Liver (tissue), 10 donors: ENCODE measurements around the gene ZNF222. TPM values are rescaled to one million over a fixed set of nuclear protein-coding genes. Genes with fewer than 3 reads are reported as not detected.

Experiments used
- DNase-seq: peaks from one replicate; pipeline ENCODE4 v3.0.0-alpha.2; 2017; ENCODE audit warnings: low spot score
- H3K27ac ChIP-seq, 2 donors: one replicate each; pipeline ENCODE4 v1.7.0; 2013; ENCODE audit warnings: inconsistent platforms in 2 of 2, low read length in 2 of 2, control low read depth in 1 of 2, low read depth in 1 of 2, mild to moderate bottlenecking in 1 of 2
- H3K27me3 ChIP-seq, 4 donors: one replicate each; pipeline versions ENCODE4 v1.6.1 to v1.7.0; 2013; ENCODE audit warnings: low read length in 3 of 4, inconsistent platforms in 1 of 4, mild to moderate bottlenecking in 1 of 4, moderate library complexity in 1 of 4; ENCODE audit not compliant: control insufficient read depth in 4 of 4, insufficient read depth in 4 of 4
- H3K36me3 ChIP-seq, 4 donors: one replicate each; pipeline versions ENCODE4 v1.6.1 to v1.7.0; 2013; ENCODE audit warnings: low read length in 3 of 4, mild to moderate bottlenecking in 3 of 4, low read depth in 1 of 4, moderate library complexity in 1 of 4; ENCODE audit not compliant: control insufficient read depth in 4 of 4, insufficient read depth in 3 of 4
- H3K4me1 ChIP-seq, 4 donors: one replicate each; pipeline versions ENCODE4 v1.6.1 to v1.7.0; 2013; ENCODE audit warnings: low read length in 3 of 4, mild to moderate bottlenecking in 3 of 4, moderate library complexity in 1 of 4; ENCODE audit not compliant: control insufficient read depth in 4 of 4, insufficient read depth in 4 of 4
- H3K4me3 ChIP-seq, 3 donors: one replicate each; pipeline versions ENCODE4 v1.6.1 to v1.7.0; 2013; ENCODE audit warnings: low read length in 3 of 3, control low read depth in 1 of 3, low read depth in 1 of 3, mild to moderate bottlenecking in 1 of 3
- H3K9ac ChIP-seq, 2 donors: one replicate each; pipeline ENCODE4 v1.7.0; 2013; ENCODE audit warnings: low read length in 2 of 2, mild to moderate bottlenecking in 2 of 2, moderate library complexity in 2 of 2, control low read depth in 1 of 2, low read depth in 1 of 2
- H3K9me3 ChIP-seq, 4 donors: one replicate each; pipeline versions ENCODE4 v1.6.1 to v1.7.0; 2013; ENCODE audit warnings: low read length in 3 of 4; ENCODE audit not compliant: control insufficient read depth in 4 of 4
- EGR1 ChIP-seq, 2 donors: IDR thresholded peaks; 2 replicates each; pipeline ENCODE4 v1.6.1; 2016 to 2018; ENCODE audit warnings: antibody characterized with exemption in 2 of 2, low read depth in 2 of 2
- HNF4A ChIP-seq, 2 donors: conservative IDR thresholded peaks; 2 replicates each; pipeline ENCODE4 v1.6.1; 2016; ENCODE audit warnings: antibody characterized with exemption in 2 of 2, mild to moderate bottlenecking in 2 of 2
- HNF4G ChIP-seq: IDR thresholded peaks from 2 replicates; pipeline ENCODE4 v1.6.1; 2016; ENCODE audit warnings: antibody characterized with exemption
- NR2F2 ChIP-seq: IDR thresholded peaks from 2 replicates; pipeline ENCODE4 v1.6.1; 2016; ENCODE audit warnings: antibody characterized with exemption
- REST ChIP-seq: IDR thresholded peaks from 2 replicates; pipeline ENCODE4 v1.6.1; 2016; ENCODE audit warnings: antibody characterized with exemption, mild to moderate bottlenecking
- RXRA ChIP-seq, 2 donors: IDR thresholded peaks; 2 replicates each; pipeline ENCODE4 v1.6.1; 2017 to 2018; ENCODE audit warnings: antibody characterized with exemption in 2 of 2, mild to moderate bottlenecking in 1 of 2
- SP1 ChIP-seq: IDR thresholded peaks from 2 replicates; pipeline ENCODE4 v1.6.1; 2018; ENCODE audit warnings: antibody characterized with exemption, mild to moderate bottlenecking
- TAF1 ChIP-seq: conservative IDR thresholded peaks from 2 replicates; pipeline ENCODE4 v1.6.1; 2016; ENCODE audit warnings: antibody characterized with exemption, mild to moderate bottlenecking
- ZBTB33 ChIP-seq: IDR thresholded peaks from 2 replicates; pipeline ENCODE4 v1.6.1; 2016; ENCODE audit warnings: antibody characterized with exemption
- WGBS: extraction: QIAGEN DNeasy Blood & Tissue Kit; methylation state at CpG from one replicate; pipeline ENCODE4 v1.1.7; 2013; 5-methylcytosine and 5-hydroxymethylcytosine counted together
- polyA plus RNA-seq, 2 donors: library from polyadenylated mRNA; stranded (reverse) in 1 of 2; unstranded in 1 of 2; fragments of 200-250 nt in 1 of 2; fragments of >200 nt in 1 of 2; fragmentation: Nextera tagmentation in 1 of 2; extraction: Ambion mirVana in 1 of 2; gene quantifications; one replicate each; pipeline versions ENCODE4 v1.2.1 to v1.2.3, GENCODE V29; 2013 to 2015
- small RNA-seq: library from RNA; depleted of rRNA; stranded (forward); fragments of <200 nt; gene quantifications from one replicate; pipeline ENCODE3, GENCODE V24; 2014
- total RNA-seq, 2 donors: library from RNA; depleted of rRNA; stranded (reverse); fragments of >200 nt; gene quantifications; one replicate each; pipeline ENCODE4 v1.2.3, GENCODE V29; 2014
- donor health status: healthy.
- donor health status: healthy.
- donor health status: healthy.
- donor health status: healthy.
- donor health status: healthy.

The ZNF222 gene
- total and polyA plus RNA-seq, 4 donors, result 0.79 to 2.5 (median 1.5) TPM

- Histone ChIP-seq H3K27me3 (no peaks in the 10 kb centered on the region), H3K9ac (no peak overlapping the region), H3K27ac (no peak overlapping the region), H3K4me1 (peaks cover 0 to 14% (median 12%) of the 10 kb centered on the region in 4 donors), H3K9me3 (peaks cover 0 to 6% (median 2%) of the 10 kb centered on the region in 4 donors), H3K4me3 (peak overlapping the region in 1 of 3 donors; percentile 1), H3K36me3 (peaks cover 2 to 13% (median 10%) of the 10 kb centered on the region in 4 donors)
- TF ChIP-seq EGR1 (IDR thresholded peaks at IDR 0.05; ENCODE audit: low read depth in 2 of 2), result no peak
- no peak for TF ChIP-seq HNF4A (conservative IDR thresholded peaks at IDR 0.05)
- no peak for TF ChIP-seq REST
- TF ChIP-seq RXRA (IDR thresholded peaks at IDR 0.05), result no peak
- TF ChIP-seq NR2F2, result no peak
- no peak for TF ChIP-seq HNF4G
- no peak for TF ChIP-seq TAF1
- no peak for TF ChIP-seq ZBTB33
- no peak for TF ChIP-seq SP1
- 96% methylated on average over 2 of the region's 2 CpGs for WGBS
- DNase-seq, result no peak
Observed at GRCh38 chr19:44076325-44076724, 51.1 kb downstream of the ZNF222 start.

Small RNAs within 50 kb of the gene (small RNA-seq; reads per million reads assigned to genes)
- not detected for gene AC006213.5

Other genes starting within 250 kb of the ZNF222 start
- 10 to 100 TPM in 1 of 2 donors, under 1 TPM in 1; 0.25 to 30.3 TPM for gene KCNN4, start 244.4 kb upstream of the ZNF222 start, total RNA-seq
- under 1 TPM; 0.14 to 0.76 TPM for gene KCNN4, start 244.4 kb upstream of the ZNF222 start, polyA plus RNA-seq
- gene LYPD5, start 222.9 kb upstream of the ZNF222 start, total RNA-seq, result under 1 TPM; 0.08 to 0.14 TPM
- gene LYPD5, start 222.9 kb upstream of the ZNF222 start, polyA plus RNA-seq, result under 1 TPM in 1 of 2 donors, not detected in 1; 0.13 TPM
- 1 to 10 TPM; 4.9 to 6.4 TPM for gene ZNF283, start 198.1 kb upstream of the ZNF222 start, total RNA-seq
- gene ZNF283, start 198.1 kb upstream of the ZNF222 start, polyA plus RNA-seq, result under 1 TPM; 0.65 to 0.99 TPM
- gene ZNF404, start 141.4 kb upstream of the ZNF222 start, total RNA-seq, result under 1 TPM; 0.33 TPM
- under 1 TPM; 0.21 to 0.31 TPM for gene ZNF404, start 141.4 kb upstream of the ZNF222 start, polyA plus RNA-seq
- gene ZNF45, start 90.1 kb upstream of the ZNF222 start, total RNA-seq, result 10 to 100 TPM in 1 of 2 donors, 1 to 10 TPM in 1; 6.0 to 11.1 TPM
- gene ZNF45, start 90.1 kb upstream of the ZNF222 start, polyA plus RNA-seq, result 1 to 10 TPM; 1.5 to 2.5 TPM
- gene ZNF221, start 74.2 kb upstream of the ZNF222 start, total RNA-seq, result 1 to 10 TPM; 2.9 to 3.5 TPM
- under 1 TPM; 0.30 to 0.51 TPM for gene ZNF221, start 74.2 kb upstream of the ZNF222 start, polyA plus RNA-seq
- 1 to 10 TPM; 3.8 to 5.5 TPM for gene ZNF155, start 41.2 kb upstream of the ZNF222 start, total RNA-seq
- gene ZNF155, start 41.2 kb upstream of the ZNF222 start, polyA plus RNA-seq, result 1 to 10 TPM; 1.7 to 2.0 TPM
- gene ZNF230, start 22.4 kb upstream of the ZNF222 start, total RNA-seq, result 1 to 10 TPM; 2.1 to 4.3 TPM
- gene ZNF230, start 22.4 kb upstream of the ZNF222 start, polyA plus RNA-seq, result 1 to 10 TPM; 1.3 to 1.5 TPM
- gene ZNF223, start 26.7 kb downstream of the ZNF222 start, total RNA-seq, result 1 to 10 TPM; 1.6 to 2.8 TPM
- 1 to 10 TPM; 1.4 to 2.2 TPM for gene ZNF223, start 26.7 kb downstream of the ZNF222 start, polyA plus RNA-seq
- gene ZNF284, start 46.8 kb downstream of the ZNF222 start, total RNA-seq, result 1 to 10 TPM in 1 of 2 donors, under 1 TPM in 1; 0.67 to 1.0 TPM
- gene ZNF284, start 46.8 kb downstream of the ZNF222 start, polyA plus RNA-seq, result under 1 TPM; 0.32 to 0.56 TPM
- gene ZNF224, start 69.0 kb downstream of the ZNF222 start, total RNA-seq, result 10 to 100 TPM; 19.8 to 20.7 TPM
- 1 to 10 TPM; 4.5 to 9.9 TPM for gene ZNF224, start 69.0 kb downstream of the ZNF222 start, polyA plus RNA-seq
- 1 to 10 TPM; 2.3 to 4.5 TPM for gene ZNF225, start 88.0 kb downstream of the ZNF222 start, total RNA-seq
- gene ZNF225, start 88.0 kb downstream of the ZNF222 start, polyA plus RNA-seq, result 1 to 10 TPM in 1 of 2 donors, under 1 TPM in 1; 0.88 to 1.1 TPM
- 1 to 10 TPM; 4.4 to 5.2 TPM for gene ZNF234, start 116.2 kb downstream of the ZNF222 start, total RNA-seq
- 1 to 10 TPM; 1.1 to 2.0 TPM for gene ZNF234, start 116.2 kb downstream of the ZNF222 start, polyA plus RNA-seq
- gene ZNF226, start 139.7 kb downstream of the ZNF222 start, total RNA-seq, result 1 to 10 TPM; 6.4 to 8.5 TPM
- 10 to 100 TPM in 1 of 2 donors, 1 to 10 TPM in 1; 8.4 to 10.6 TPM for gene ZNF226, start 139.7 kb downstream of the ZNF222 start, polyA plus RNA-seq
- gene ZNF227, start 187.2 kb downstream of the ZNF222 start, total RNA-seq, result 10 to 100 TPM in 1 of 2 donors, 1 to 10 TPM in 1; 8.8 to 10.9 TPM
- 1 to 10 TPM; 3.3 to 3.4 TPM for gene ZNF227, start 187.2 kb downstream of the ZNF222 start, polyA plus RNA-seq
- gene ZNF233, start 234.5 kb downstream of the ZNF222 start, total RNA-seq, result 1 to 10 TPM in 1 of 2 donors, under 1 TPM in 1; 0.17 to 1.6 TPM
- gene ZNF233, start 234.5 kb downstream of the ZNF222 start, polyA plus RNA-seq, result under 1 TPM in 1 of 2 donors, not detected in 1; 0.94 TPM